Lung (tissue), 11 donors: ENCODE data around the gene SMIM45.
A peak's percentile ranks its signal among the peaks of the same experiment; 100 is the strongest.

Source experiments
- ATAC-seq: fragments of 200-7000 bp; cut with Tn5 transposase; one replicate; pipeline ENCODE4 v1.9.1; 2020; ENCODE audit warnings: moderate number of reproducible peaks; ENCODE audit not compliant: insufficient read depth, low FRiP score
- DNase-seq, 3 donors: peaks; one replicate each; pipeline ENCODE4 v3.0.0-alpha.2; 2013 to 2017
- H3K27ac ChIP-seq, 2 donors: one replicate each; pipeline ENCODE4 v1.5.1; 2013; ENCODE audit warnings: mild to moderate bottlenecking in 2 of 2, moderate library complexity in 2 of 2, control low read depth in 1 of 2, inconsistent platforms in 1 of 2, low read depth in 1 of 2, low read length in 1 of 2
- H3K27me3 ChIP-seq, 3 donors: one replicate each; pipeline ENCODE4 v1.5.1; 2013; ENCODE audit warnings: low read length in 2 of 3; ENCODE audit not compliant: control insufficient read depth in 3 of 3, insufficient read depth in 3 of 3
- H3K36me3 ChIP-seq, 4 donors: one replicate each; pipeline ENCODE4 v1.5.1; 2013; ENCODE audit warnings: low read length in 4 of 4, mild to moderate bottlenecking in 1 of 4, moderate library complexity in 1 of 4; ENCODE audit not compliant: control insufficient read depth in 4 of 4, insufficient read depth in 4 of 4
- H3K4me1 ChIP-seq, 5 donors: one replicate each; pipeline ENCODE4 v1.5.1; 2013; ENCODE audit warnings: low read length in 5 of 5, mild to moderate bottlenecking in 2 of 5, moderate library complexity in 1 of 5; ENCODE audit not compliant: control insufficient read depth in 5 of 5, insufficient read depth in 5 of 5
- H3K4me3 ChIP-seq: one replicate; pipeline ENCODE4 v1.5.1; 2013; ENCODE audit warnings: mild to moderate bottlenecking, control low read depth, moderate library complexity
- H3K9ac ChIP-seq, 2 donors: one replicate each; pipeline ENCODE4 v1.5.1; 2013; ENCODE audit warnings: low read length in 2 of 2, control low read depth in 1 of 2; ENCODE audit not compliant: insufficient read depth in 1 of 2
- H3K9me3 ChIP-seq, 4 donors: one replicate each; pipeline ENCODE4 v1.5.1; 2013; ENCODE audit warnings: low read length in 3 of 4, mild to moderate bottlenecking in 1 of 4, moderate library complexity in 1 of 4; ENCODE audit not compliant: control insufficient read depth in 4 of 4, insufficient read depth in 3 of 4
- WGBS, 2 donors: extraction: QIAGEN DNeasy Blood & Tissue Kit; methylation state at CpG; one replicate each; pipeline ENCODE4 v1.1.7; 2013; 5-methylcytosine and 5-hydroxymethylcytosine counted together
- TF ChIP-seq, protein P1 (sequence below): IDR thresholded peaks from 2 replicates; pipeline ENCODE4 v1.5.1; 2012; ENCODE audit warnings: mild to moderate bottlenecking; ENCODE audit errors: control extremely low read depth, extremely low read depth
- donor health status: control.
- donor health status: control.
- donor health status: Bipolar disorder and iron deficiency.
- donor health status: healthy.
- donor health status: DM: yes; HTN: yes; CAD: no.

The SMIM45 gene

DNA sequence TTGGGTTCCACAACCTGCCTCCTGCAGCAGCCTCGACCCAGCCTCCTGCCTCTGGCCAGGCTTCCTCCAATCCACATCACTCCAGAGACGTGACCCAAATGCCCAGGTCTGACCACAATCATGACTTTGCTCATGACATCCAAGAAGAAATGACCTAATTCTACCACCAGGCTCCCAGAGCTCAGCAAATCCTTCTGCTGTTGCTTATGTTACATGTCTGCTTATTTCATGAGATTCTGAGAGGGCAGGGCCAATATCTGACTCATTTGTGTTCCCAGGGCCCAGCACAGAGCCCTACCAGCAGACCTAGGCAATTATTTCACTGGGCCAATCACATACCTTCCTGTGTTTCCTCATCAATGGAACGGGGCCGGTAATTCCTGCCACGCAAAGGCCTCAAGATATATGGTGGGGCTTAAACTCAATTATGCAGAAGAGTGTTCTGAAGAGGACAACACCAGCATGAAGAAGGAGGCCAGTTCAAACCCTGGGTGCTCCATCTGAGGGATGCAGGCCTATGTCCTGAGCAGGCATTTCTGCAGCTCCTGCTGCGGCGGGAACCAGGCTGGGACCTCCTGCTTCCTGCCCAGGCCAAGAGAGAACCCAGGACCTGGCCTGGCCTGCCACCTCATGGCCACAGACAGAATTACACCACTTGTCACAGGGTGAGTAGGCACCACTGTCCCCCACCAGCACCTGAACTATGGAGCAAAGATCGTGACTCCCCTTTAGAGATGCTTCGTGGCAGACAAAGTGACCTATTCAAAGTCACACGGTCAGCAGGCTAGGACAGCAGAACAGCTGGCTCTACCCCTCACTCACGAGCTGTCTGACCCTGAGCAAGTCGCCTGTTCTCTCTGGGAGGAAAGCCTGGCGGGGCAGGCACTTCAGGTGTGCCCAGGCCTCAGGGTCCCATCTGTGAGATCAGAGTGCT is 10.9 kb upstream of the SMIM45 start:
- no peak overlapping the region for H3K4me3 ChIP-seq
- no peaks in the 10 kb centered on the region for H3K9me3 ChIP-seq
- DNase-seq: peak; percentile 73 to 82 (median 82)
- H3K9ac ChIP-seq: no peak overlapping the region
- H3K36me3 ChIP-seq: peaks cover 0 to 11% (median 2%) of the 10 kb centered on the region in 4 donors
- TF ChIP-seq, protein P1, sequence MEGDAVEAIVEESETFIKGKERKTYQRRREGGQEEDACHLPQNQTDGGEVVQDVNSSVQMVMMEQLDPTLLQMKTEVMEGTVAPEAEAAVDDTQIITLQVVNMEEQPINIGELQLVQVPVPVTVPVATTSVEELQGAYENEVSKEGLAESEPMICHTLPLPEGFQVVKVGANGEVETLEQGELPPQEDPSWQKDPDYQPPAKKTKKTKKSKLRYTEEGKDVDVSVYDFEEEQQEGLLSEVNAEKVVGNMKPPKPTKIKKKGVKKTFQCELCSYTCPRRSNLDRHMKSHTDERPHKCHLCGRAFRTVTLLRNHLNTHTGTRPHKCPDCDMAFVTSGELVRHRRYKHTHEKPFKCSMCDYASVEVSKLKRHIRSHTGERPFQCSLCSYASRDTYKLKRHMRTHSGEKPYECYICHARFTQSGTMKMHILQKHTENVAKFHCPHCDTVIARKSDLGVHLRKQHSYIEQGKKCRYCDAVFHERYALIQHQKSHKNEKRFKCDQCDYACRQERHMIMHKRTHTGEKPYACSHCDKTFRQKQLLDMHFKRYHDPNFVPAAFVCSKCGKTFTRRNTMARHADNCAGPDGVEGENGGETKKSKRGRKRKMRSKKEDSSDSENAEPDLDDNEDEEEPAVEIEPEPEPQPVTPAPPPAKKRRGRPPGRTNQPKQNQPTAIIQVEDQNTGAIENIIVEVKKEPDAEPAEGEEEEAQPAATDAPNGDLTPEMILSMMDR: peak; percentile 97
- ATAC-seq: peak; percentile 73
- H3K27ac ChIP-seq: peak overlapping the region in 1 of 2 donors; percentile 79
- H3K27me3 ChIP-seq: no peaks in the 10 kb centered on the region
- peaks cover 0 to 7% (median 5%) of the 10 kb centered on the region in 5 donors for H3K4me1 ChIP-seq
- 49 to 50% methylated on average over 13 of the region's 13 CpGs for WGBS, 2 donors

DNA sequence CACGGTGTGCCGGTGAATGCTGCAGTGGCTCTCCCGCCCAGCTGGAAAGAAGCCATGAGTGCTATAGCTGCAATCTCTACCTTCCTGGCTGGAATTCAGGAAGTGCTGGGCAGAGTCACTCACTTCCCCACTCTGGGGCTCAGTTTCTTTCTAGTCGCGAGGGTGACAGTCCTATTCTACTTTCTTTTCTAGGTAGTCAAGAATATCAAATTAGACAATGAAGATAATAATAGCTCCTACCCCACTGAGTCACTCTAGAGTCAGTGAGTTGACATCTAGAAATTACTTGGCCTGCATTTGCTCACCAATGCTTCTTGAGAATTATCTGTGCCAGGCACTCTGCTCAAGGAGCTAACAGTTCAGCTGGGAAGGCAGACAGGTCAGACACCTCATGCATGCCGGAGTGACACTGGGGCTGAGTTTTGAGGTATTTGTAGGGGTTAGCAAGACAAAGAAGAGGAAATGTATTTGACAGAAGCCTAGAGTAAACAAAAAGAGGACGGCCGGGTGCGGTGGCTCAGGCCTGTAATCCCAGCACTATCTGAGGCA is 8.2 kb upstream of the SMIM45 start:
- H3K27me3 ChIP-seq: no peaks in the 10 kb centered on the region
- H3K36me3 ChIP-seq: peaks cover 0 to 11% (median 2%) of the 10 kb centered on the region in 4 donors
- H3K4me3 ChIP-seq: no peak overlapping the region
- H3K9me3 ChIP-seq: no peaks in the 10 kb centered on the region
- peak overlapping the region in 1 of 2 donors; percentile 4 for H3K27ac ChIP-seq
- H3K9ac ChIP-seq: no peak overlapping the region
- TF ChIP-seq, protein P1: no peak
- ATAC-seq: no peak
- DNase-seq: no peak
- H3K4me1 ChIP-seq: peaks cover 0 to 8% (median 6%) of the 10 kb centered on the region in 5 donors
- 45 to 60% methylated on average over 9 of the region's 9 CpGs for WGBS, 2 donors

DNA sequence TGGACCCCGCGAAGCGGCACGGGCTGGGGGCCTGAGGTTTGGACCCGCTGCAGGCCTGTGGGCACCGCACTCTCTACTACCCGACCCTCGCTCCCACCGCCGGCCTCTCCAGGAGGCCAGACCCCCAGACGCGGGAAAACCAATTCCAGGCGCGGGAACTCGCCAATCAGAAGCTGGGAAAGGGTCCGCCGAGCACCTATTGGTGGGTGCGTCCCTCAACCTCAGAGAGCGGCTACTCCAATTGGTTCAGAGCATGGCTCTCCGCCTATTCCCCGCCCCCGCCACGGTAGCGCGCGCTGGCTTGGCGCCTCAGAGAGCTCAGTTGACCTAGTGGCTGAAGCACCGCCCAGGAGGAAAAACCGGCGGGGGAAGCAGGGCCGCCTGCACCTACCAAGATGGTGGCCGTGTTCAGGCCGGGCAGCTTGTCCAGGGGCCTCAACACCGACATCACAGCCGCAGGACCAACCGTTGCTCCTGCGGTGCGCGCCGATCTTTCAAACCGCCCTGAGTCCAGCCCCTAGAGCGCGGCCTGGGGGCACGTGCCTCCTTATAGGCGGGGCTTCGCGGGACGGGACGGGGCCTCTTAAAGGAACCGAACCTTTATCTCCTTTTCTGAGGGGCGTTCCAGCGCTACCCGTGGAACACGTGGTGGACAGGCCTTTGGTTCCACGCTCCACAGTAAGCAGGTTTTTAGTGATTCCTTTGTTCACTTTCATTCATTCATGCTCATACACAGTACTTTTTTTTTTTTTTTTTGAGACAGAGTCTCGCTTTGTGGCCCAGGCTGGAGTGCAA is 5.1 kb upstream of the SMIM45 start, which contains the start of gene CENPM:
Gene CENPM (minus strand): TSS at position 524 of the 795 bp plus-strand sequence. CDS start 76 bp downstream, at position 448.
- ATAC-seq (peak; percentile 98), DNase-seq (peak; percentile 96 to 97 (median 97))
- peaks cover 0 to 8% (median 5%) of the 10 kb centered on the region in 5 donors for H3K4me1 ChIP-seq
- peak within 1 kb of the TSS; percentile 71 for H3K4me3 ChIP-seq
- TF ChIP-seq, protein P1: no peak
- no peaks in the 10 kb centered on the region for H3K27me3 ChIP-seq
- 1% methylated on average over 56 of the region's 56 CpGs for WGBS, 2 donors
- H3K9ac ChIP-seq: peak within 1 kb of the TSS in 1 of 2 donors; percentile 81
- peaks cover 0 to 11% (median 2%) of the 10 kb centered on the region in 4 donors for H3K36me3 ChIP-seq
- no peaks in the 10 kb centered on the region for H3K9me3 ChIP-seq
- H3K27ac ChIP-seq: peak within 1 kb of the TSS; percentile 21 to 46
